GM19328 (cell line): Measurements from ENCODE around the gene LINGO3.
"Not testable (repeated sequence)": the region's sequence is repeated elsewhere in the genome, so short reads cannot be mapped to it uniquely, and the experiment has no call there.

Experiments used
- ATAC-seq: cut with Tn5 transposase; IDR thresholded peaks from one replicate; pipeline ENCODE4 v1.9.1; 2021; ENCODE audit warnings: mild to moderate bottlenecking, moderate library complexity; ENCODE audit not compliant: unreplicated experiment

LINGO3 gene, protein sequence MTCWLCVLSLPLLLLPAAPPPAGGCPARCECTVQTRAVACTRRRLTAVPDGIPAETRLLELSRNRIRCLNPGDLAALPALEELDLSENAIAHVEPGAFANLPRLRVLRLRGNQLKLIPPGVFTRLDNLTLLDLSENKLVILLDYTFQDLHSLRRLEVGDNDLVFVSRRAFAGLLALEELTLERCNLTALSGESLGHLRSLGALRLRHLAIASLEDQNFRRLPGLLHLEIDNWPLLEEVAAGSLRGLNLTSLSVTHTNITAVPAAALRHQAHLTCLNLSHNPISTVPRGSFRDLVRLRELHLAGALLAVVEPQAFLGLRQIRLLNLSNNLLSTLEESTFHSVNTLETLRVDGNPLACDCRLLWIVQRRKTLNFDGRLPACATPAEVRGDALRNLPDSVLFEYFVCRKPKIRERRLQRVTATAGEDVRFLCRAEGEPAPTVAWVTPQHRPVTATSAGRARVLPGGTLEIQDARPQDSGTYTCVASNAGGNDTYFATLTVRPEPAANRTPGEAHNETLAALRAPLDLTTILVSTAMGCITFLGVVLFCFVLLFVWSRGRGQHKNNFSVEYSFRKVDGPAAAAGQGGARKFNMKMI

DNA sequence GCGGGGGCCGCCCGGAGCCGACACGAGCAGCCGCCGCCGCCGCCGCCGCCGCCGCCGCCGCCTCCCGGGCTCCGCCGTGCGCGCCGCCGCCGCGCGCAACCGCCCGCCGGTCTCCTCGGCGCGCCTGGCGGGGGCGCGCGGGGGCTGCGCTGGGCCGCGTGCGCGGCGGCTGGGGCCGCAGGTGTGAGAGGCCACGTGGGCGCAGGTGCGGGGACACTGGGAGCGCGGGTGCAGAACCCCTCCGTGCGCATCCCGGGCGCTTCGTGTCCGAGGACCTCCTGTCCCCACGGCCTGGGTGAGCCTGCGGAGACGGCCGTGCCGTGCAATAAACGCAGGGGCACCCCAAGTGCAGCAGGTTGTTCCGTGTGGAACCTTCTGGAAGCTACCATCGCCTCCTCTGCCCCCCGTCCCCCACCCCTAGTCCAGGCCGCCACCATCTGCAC lies at the start of gene LINGO3:
LINGO3 (minus strand) TSS at position 41 of the 443 bp plus-strand sequence. CDS start 16,378 bp downstream, outside the sequence.
- ATAC-seq, result no peak

DNA sequence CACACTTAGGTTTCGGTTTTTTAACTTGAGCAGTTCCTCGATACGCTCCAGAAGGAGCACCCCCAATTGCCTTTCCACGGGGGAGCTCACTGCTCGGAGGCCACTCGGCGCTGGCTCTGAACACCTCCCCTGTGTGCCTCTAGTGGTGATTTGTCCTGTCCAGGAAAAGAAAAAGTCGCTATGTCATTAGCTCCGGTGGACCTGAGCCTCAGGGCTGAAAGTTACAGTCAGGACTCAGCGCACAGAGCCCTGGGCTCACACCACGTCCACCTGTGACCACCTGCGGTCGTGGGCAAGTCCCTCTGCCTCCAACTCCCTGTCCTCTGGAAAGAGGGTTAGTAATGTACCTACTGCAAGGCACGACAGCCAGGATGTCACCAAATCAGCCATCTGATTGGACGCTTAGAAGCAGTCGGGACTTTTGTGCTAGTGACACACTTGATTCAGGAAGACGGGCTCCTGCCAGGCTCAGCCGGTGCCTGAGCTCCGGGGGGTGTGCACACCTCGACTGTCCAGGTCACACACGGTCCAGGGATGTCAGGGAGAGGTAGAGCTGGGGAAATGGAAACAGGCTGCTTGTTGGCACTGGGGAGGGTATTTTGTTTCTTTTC lies 48.2 kb upstream of the LINGO3 start:
- no peak for ATAC-seq

DNA sequence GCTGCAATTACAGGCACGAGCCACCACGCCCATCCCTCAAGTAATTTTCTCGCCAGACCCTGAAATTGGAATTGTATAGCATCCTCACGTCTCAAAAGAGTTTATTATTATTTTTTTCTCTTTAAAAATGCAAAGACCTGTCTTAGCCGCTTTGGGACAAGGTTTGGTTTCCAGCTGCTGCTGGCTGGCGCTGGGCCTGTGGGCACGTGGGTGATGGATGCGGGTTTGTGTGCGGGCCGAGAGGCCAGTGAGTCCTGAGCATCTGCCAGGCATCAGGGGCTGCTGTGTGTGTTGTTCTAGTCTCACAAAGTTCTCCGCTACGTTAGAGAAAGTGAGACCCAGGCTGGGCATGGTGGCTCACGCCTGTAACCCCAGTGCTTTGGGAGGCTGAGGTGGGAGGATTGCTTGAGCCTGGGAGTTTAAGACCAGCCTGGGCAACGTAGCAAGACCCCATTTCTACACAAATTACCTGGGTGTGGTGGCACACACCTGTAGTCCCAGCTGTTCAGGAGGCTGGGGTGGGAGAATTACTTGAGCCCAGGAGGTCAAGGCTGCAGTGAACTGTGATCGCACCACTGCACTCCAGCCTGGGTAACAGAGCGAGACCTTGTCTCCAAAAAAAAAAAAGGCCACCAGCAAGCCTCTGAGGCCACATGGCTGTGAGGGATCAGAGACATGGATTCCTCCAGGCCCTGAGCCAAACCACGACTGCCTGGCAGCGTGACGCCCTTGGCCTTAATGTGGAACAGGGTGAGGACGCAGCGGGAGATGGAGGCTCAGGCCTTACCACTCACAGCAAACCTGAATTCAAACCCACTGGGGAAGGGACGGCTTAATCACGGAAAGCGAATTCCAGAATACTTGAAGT lies 47.4 kb upstream of the LINGO3 start:
- no peak for ATAC-seq

DNA sequence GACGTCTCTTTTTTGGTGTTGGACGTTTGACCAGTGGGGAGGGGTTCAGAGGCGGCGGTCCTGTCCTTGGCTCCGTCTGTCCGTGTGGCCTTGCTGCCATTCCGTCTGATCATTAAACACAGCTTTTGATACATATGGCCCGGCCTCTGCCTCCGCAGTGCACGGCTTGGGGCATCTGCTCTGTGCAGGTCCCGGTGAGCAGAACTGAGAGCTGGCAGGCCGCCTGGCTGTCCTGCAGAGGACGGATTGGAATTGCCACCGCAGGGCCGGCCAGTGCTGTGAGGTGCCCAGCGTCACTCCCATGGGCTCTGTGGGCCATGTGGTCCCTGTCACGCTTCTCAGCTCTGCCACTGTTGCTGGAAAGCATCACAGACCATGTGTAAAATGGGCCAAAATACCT lies 46.7 kb upstream of the LINGO3 start:
- ATAC-seq, result no peak

DNA sequence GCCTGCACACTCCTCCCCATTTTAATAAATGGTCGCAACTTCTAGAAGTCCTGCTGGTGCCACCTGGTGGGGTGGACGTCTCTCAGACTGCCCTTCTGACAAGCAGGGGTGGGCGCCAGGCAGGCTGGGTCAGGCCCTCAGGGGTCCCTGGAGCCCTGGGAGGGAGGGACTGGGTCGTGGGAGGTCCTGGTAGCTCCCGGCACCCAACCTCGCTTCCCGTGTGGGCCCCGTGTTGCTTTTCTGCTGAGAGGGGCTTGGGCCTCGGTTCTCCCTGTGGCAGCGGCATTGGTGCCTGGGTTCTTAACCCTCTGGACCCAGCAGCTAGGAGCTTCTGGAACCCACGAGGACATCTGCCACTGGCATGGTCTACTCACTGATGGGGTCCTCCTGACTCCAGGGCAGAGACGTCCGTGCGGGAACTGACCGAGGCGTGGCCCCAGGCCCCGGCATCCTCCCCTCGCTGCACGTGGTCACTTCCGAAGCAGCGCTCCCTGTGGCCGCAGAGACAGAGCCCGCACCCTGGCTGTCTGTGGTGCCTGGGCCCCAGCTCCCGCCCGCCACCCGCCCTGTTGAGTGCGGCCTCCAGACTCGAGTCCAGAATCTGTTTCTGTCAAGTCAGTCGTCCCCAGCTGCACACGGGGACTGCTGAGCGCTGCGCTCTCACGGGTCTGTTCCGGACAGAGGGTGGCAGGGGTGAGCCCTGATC lies 46.1 kb upstream of the LINGO3 start:
- no peak for ATAC-seq

DNA sequence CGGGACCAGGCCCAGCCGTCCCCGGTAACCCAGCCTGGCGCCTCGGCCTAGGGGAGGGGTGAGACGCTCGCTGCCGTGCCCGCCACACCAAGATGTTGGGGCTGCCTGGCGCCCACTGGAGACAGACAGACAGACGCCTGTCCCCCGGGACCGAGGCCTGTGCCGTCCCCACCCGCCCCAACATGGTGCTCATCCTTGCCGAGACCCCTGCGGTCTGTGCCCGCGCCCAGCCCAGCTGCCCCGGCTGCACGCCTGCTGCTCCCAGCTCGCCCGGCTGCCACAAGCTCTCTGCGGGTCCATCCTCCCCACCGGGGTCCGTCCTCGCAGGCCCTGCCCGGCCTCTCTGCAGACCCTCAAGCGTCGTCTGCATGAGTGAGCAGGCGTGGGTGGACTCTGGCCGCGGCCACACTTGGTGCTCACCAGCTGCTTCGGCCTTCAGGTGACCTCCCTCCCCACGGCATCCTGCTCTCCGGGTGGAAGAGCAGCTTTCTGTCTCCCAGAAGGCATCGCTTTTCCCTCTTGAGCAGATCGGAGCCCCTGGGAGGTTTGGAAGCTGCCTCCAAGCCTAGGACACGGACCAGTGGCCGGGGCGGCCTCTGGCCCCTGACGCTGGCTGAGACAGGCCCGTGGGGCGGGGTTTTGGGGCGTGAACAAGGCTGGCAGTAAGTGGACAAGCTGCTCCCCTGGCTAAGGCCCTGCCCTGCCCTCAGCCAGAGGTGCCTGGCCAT lies 45.4 kb upstream of the LINGO3 start:
- ATAC-seq, result no peak

DNA sequence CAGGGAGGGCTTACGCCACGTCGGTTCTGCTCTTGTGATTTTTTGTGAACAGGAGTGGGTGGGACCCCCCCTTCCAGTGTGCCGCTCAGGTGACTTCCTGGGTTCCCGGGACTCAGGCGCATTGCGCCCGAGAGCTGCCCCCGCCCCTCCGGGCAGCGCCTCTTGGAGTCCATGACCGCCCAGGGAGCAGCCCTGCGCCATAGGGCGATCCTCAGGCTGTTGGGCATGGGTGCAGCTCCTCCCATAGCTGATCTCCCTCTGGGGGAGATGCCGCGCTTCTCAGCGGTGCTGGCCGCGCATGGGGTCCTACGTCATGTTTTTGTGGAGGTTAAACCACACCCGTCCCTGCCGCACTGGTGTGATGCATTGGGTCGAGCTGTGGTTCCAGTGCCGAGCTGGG lies 44.2 kb upstream of the LINGO3 start:
- no peak for ATAC-seq

DNA sequence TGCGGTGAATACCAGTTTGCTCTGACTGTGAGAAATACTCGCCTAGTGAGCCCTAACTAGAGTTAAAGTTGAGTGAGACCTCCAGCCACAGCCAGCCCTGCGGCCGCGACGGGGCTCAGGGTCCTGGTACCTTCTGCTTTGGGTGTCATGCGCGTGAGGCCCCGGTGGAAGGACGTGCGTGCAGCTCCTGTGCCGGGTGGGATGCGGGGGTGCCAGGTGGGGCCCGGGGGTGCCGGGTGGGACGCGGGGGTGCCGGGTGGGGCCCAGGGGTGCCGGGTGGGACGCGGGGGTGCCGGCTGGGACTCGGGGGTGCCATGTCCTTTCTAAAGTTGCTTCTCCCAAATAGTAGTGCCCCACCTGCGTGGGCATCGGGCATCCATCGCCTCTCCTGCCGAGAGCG lies 43.6 kb upstream of the LINGO3 start:
- ATAC-seq, result no peak

DNA sequence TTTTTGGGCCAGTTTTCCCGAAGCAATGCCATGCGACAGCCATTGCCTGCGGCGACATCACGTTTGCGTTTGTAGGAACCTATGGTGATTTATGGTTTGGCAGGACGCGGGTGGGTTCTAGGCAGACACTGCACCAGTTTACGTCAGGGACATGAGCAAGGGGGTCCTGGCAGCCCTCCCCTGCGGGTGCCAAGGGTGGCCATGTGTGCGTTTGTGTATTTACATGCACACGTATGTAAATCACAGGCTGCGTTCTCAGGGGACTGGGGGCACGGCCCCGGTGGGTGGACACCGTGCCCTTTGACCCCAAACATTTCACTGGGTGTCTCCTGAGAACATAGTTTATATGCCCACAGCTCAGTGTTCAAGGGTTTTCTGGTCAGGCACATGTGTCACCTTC lies 42.7 kb upstream of the LINGO3 start:
- ATAC-seq, result no peak

DNA sequence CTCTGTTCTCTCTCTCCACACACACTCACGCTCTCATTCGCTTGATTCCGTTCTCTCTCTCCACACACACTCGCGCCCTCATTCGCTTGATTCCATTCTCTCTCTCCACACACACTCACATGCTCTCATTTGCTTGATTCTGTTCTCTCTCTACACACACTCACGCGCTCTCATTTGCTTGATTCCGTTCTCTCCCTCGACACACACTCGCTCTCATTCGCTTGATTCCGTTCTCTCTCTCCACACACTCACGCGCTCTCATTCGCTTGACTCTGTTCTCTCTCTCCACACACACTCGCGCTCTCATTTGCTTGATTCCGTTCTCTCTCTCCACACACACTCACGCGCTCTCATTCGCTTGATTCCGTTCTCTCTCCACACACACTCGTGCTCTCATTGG lies 41.9 kb upstream of the LINGO3 start:
- not testable (repeated sequence) for ATAC-seq

DNA sequence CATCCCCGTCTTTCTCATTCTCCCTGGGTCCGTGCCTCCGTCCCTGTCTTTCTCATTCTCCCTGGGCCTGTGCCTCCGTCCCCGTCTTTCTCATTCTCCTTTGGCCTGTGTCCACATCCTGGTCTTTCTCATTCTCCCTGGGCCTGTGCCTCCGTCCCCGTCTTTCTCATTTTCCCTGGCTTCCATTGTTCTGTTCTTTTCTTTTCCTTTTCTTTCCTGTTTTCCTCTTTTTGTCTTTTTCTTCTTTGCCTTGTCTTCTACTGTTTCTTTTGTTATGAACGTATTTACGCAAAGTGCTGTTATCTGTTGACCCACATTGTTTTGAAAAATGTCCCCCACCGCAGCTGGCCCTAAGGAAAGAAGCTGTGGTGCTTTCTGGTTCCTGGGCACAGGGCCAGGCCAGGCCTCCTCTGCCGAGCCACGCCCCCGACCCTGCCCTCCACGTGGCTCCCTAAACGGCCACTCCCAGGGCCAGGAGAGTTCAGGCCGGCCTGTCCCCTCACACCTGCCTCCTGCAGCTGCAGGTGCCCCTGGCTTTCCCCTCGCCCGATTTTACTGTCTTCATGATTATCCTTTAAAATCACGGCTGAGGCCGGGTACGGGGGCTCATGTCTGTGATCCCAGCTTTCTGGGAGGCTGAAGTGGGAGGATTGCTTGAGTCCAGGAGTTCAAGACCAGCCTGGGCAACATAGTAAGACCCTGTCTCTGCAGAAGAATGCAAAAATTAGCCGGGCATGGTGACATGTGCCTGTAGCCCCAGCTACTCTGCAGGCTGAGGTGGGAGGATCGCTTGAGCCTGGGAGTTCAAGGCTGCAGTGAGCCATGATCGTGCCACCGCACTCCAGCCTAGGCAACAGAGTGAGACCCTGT lies 38.1 kb upstream of the LINGO3 start:
- no peak for ATAC-seq

DNA sequence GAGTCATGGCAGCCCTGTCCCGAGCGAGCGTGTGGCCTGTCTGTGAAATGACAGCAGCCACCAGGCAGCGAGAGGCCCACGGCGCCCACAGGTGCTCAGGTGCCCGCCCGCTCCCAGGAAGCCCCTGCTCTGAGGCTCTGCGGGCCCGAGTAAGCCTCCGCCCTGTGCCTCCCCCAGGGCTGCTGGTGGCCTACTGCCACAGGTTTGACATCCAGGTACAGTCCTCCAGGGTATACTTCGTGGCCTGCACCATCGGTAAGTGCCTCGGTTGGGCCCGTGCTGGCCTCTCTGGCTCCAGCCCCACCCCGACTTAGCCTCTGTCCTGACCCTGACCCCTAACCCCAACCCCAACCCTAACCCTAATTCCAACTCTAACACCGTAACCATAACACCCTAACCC lies 37.1 kb upstream of the LINGO3 start:
- no peak for ATAC-seq

DNA sequence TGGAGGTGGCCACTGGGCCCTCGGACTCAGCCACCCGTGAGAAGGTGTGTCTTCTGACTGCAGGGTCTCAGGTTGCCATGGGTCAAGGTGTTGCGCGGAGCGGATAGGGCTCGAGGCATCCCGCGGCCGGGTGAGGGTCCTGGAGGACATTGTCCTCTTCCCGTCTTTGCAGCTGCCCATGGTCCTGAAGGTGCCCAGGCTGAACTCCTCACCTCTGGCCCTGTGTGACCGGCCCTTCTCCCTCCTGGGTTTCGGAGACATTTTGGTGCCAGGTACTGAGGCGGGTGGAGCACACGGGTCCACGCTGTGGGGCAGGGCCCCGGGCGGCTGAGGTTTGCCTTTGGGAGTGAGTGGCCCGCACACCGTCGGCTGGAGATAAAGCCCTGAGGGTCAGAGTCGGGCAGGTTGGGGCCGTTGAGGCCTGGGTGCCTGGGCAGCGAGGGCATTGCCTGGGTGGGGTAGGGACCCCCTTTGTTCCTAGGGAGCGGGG lies 36.5 kb upstream of the LINGO3 start:
- no peak for ATAC-seq

DNA sequence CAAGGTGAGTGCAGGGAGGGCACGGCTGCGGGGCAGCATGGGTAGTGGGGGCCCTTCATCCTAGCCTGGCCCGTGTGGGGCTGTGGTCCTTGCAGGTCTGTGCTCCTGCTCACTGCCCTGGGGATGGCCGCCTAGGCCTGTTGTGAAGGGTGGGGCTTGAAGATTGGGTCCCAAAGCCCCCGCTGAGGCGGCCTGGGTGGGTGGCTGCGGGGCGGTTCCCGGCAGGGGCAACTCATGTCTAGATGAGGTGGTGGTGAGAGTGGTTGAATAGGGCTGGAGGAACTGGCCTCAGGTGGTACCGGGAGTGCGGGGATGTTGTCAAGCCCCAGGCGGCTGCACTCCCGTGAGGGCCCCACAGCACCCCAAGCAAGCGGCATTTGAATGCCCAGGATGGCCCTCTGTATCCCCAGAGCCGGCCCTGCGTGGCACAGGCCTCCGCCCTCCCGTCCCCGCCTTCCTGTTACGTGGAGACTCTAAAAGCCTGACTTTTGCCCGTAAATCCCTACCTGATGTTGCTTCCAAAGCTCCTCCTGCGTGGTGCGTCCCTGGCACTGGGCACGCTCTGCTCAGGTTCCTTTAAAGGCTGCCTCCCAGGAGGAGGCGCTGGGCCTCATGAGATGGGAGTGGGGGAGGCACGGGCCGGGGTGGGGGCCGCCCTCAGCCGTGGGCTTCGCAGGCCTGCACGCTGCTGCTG lies 35.5 kb upstream of the LINGO3 start:
- ATAC-seq, result no peak

DNA sequence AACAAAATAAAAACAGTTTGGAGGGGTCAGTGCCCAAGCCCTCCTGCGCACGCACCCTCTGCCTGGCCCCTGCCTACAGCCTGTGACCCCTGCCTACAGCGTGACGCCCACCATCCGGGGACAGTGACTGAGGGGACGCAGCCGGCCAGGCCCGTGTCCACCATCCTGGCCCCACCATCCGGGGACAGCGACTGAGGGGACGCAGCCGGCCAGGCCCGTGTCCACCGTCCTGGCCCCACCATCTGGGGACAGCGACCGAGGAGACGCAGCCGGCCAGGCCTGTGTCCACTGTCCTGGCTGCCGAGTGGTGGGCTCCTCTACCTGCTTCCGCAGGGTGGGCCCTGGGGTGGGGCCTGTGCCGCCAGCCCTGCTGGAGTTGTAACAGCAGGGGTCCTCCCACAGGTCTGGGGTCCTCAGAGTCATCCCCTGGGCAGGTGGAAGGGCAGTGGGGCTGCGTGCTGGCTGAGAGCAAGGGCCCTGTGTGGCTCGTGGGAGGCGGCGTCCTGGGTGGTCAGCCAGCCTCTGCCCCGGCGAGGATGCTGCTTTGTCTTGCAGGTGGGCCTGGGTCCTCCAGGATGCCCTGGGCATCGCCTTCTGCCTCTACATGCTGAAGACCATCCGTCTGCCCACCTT lies 34.8 kb upstream of the LINGO3 start:
- ATAC-seq, result no peak

DNA sequence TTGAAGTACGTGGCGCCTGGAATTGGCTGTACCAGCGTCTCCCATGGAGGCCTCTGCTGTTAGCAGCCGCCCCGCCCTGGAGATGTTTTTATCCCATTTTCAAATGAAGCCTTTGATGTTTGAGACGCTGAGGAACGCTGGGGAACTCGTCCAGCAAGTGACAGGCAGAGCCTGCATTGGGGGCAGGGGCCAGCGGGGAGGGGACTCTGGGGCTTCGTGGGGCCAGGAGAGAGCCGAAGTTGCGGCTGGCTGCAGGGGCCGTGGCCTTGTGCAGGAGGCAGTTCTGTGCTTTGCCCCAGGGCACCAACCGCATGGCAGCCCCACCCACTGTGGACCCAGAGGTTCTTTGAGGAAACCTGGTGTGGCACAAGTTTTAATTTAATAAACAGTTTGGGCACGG lies 34.0 kb upstream of the LINGO3 start:
- no peak for ATAC-seq

DNA sequence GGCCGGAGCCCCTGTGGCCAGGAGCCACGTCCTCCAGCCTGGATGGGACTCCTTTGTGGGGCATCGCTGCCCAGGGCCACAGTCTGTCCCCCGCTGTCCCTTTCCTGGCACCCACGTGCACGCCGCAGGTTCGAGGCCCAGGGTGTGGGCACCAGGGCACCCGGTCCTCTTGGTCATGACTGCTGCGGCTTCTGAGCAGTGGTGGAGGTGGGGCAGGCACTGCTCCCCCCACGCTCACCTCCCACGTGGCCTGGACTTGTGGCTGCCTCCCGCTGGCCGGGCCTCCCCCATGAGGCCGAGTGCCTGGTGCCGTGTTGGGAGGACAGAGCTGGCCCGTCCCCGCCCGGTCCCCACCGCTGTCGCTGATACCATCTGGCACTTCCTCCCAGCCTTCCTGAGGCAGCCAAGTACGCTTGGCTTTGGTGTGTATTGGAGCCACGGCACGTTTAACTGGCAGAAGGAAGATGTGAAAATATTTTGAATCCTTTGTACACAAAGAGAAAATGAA lies 33.3 kb upstream of the LINGO3 start:
- ATAC-seq, result no peak
